COLO668 (cell line): ENCODE results near the gene SEMA5A.

Experiments
- DNase-seq: peaks from one replicate; lab custom pipeline; 2025; ENCODE audit not compliant: unreplicated experiment; lab: John Stamatoyannopoulos, UW

Gene SEMA5A

DNA sequence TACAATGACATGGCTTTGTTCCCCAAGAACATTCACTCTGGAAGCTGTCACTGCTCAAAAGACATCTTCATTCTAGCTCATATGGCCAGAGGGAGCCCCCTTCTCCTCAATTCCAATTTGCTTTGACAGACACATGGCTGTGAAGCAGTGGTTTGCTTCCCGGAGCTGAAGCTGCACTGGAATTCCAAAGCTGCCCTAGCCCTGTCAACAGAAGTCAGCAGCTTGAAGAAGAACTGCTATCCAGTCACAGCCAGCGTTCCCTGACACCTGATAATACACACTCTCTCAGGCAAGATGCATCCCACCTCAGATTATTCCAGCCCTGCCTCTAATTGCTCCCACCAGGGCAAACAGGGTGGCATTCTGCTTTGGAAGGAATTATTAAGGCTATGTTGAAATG lies 93.7 kb downstream of the SEMA5A start:
- no peak for DNase-seq

GRCh38 chr5:9451037-9451436 lies 94.8 kb downstream of the SEMA5A start:
- DNase-seq = no peak

- DNase-seq = no peak
These were observed 98.2 kb downstream of the SEMA5A start for GRCh38 chr5:9447691-9448090.

- no peak for DNase-seq
These were observed 100.0 kb downstream of the SEMA5A start for GRCh38 chr5:9445826-9446388.

DNA sequence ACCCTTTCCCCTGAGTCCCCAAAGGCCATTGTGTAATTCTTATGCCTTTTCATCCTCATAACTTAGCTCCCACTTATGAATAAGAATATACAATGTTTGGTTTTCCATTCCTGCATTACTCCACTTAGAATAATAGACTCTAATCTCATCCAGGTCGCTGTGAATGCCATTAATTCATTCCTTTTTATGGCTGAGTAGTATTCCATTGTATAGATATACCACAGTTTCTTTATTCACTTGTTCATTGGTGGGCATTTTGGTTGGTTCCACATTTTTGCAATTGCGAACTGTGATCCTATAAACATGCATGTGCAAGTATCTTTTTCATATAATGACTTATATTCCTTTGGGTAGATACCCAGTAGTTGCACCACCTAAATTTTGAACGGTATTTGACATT lies 101.5 kb downstream of the SEMA5A start:
- DNase-seq = no peak

DNA sequence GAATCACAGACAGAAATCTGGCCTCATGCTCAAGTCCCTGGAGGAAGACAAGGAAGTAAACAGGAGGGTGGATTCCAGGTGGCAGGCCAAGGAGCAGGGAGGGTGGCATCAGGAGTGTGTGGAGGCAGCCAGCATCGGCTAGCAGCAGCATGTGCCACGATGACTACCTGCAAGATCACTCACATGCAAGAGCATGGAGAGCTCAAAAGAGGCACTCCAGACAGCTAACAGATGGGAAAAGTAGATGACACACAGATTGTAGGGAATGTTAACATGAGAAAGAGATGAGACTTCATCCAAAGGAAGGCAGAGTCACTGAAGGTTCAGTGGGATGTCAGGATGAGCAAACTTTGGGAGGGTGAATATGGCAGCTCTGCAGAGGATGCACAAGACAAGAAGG lies 104.3 kb downstream of the SEMA5A start:
- DNase-seq = no peak

DNA sequence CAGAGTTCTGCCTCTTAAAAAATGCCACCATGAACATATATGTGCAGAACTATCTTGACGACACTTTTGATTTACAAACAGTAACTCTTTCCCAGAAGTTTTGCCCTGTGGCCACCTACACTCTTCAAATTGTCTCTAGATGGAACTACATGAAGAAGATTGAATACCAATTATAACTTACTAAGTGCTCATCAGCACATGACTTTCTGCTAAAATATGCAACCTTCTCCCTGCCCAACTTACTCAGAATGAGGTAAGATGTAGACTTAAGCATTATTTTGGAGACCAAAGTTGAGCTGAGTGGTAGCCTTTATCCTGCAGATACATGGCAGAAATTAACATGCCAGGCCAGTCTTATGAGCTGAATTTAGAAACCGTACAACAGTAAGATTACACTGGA lies 105.4 kb downstream of the SEMA5A start:
- DNase-seq = no peak

DNA sequence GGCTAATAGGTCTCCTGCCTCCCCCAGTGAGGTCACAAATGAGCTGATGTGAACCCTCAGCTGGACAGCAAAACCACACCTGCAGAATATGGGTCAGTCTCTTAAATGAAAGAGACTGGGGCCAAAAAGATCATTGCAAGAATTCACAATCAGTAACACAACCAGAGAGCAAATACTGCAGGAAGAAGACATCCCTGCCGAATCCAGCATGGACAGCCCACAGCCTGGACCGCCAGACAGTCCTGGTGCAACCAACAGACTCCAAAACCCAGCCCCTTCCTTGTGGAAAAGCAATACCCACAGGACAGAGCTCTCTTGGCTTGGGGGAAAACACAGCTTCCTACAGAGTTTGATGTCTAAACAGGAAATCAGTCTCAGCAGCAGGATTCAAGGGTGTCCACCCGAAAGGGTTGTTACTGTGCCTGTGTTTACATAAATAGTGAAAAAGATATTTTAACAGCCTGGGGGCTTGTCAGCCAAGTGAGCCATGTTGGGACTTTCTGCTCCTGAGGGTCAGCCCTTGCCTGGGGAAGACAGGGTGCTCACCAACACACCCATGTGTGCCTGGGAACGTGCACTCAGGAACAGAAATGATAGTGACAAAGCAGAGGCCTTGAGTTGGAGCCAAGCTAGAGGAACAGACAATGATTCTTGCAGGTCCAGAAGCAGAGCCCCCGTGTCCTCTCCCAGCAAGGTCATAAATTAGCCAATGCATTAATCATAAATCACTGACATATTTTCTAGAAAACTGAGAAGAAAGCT lies 106.2 kb downstream of the SEMA5A start:
- no peak for DNase-seq

GRCh38 chr5:9438596-9439354 lies 107.1 kb downstream of the SEMA5A start:
- DNase-seq = no peak

- no peak for DNase-seq
These were observed 108.1 kb downstream of the SEMA5A start for GRCh38 chr5:9437741-9438240.

DNA sequence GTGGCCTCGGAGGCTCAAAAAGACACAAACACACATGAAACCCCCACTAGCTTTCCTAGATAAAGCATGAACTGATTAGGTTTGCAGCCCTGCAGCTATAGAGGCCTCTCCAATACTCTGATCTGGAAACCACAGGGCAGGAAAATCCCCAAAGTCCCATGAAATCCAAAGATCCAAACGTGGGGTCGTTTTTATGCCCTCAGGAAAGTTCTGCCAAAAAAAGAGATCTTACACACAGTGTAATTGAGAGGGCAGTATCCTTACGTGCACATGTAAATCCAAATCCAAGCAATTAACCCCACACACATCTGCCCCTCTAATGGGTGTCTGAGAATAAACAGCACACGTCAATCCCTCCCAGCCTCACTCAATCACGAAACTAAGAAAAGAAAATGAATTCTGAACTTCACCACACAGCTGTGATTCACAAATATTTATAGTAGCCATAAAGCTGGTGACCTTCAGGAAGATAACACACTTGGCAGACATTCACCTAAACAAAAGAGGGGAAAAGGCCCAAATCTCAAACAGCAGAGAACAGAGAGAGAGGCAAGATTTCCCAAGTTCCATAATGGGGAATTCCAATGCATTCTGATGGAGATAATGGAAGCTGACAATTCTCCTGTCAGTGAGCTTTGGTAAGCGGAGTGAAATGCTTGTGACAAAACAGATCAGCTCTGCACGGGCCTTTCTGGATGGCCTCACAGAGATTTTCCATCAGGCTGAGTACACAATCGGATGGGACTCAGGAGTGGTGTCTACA lies 114.2 kb downstream of the SEMA5A start:
- DNase-seq = no peak

DNA sequence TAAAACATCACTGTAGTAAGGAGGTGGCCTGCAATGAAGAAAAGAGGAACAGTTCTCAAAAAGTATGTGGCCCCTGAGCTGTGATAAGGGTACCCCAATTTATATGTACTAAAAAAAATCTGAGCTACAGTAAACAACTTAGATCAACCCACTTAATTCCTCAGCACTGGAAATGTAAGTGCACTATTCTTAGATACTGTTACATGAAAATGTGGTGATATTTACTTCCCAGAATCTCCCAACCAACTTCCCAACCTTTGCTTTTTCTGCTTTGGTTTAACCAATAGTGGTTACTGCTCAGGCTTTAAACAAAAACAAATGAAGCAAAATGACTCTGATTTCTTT lies 114.8 kb downstream of the SEMA5A start:
- DNase-seq = no peak

GRCh38 chr5:9430306-9430705 lies 115.6 kb downstream of the SEMA5A start:
- no peak for DNase-seq

DNA sequence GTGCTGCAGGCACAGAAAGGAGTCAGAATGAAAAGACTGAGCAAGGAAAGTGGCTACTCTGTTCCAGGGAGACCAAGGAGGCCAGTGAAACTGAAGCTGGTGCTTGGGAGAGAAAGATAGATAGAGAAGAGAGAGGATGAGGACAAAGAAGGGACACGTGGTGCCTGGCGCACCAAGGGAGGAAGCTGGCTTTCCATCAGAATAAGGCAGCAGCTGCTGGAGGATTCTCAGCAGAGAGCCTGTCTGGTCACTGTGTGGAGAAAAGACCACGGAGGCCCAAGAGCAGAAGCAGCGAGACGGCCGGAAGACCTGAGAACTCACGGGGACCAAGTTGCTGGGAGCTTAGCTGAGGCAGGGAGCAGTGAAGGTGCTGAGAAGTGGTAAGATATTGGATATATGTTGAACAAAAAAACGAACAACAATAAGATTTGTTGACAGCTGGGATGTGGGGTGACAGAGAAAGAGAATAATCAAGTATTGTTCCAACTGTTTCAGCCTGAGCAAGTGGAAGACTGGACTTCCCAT lies 116.1 kb downstream of the SEMA5A start:
- DNase-seq = no peak

GRCh38 chr5:9428272-9428671 lies 117.6 kb downstream of the SEMA5A start:
- no peak for DNase-seq

- no peak for DNase-seq
These were observed 120.2 kb downstream of the SEMA5A start for GRCh38 chr5:9425710-9426109.

DNA sequence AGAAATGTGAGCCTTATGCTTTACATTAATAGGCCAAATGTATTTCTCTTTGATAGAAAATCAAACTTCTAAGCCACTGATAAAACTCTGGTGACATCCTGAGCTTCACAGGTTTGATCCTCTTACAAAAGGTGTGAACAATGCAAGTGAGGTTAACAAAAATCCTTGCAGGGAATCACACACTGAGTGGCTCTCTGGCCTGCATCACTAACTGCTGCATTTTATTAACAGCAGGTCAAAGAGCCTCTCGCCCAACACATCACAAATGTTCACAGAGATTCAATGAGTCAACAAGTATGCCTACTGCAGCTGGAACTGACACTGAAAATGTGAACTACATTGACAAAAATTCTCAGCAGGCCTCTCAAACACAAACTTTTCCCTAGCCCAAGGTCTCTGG lies 122.3 kb downstream of the SEMA5A start:
- DNase-seq = no peak

DNA sequence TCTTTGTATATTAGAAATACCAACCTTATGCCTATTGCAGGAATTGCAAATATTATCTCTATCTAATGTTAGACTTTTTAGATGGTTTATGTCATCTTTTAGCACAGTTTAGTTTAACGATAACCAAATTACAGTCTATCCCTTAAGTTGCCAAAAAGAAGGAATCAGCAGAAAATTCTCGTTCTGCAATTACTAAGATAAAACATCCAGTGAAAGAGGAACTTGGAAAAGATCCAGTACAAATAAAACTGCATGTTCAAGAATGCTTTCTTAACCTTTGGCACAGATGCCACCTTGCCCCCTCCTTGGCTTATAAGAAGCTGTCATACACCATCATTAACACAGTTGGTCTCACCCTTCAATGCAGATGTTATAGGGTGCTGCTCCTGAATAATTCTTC lies 124.0 kb downstream of the SEMA5A start:
- DNase-seq = no peak

- no peak for DNase-seq
These were observed 126.1 kb downstream of the SEMA5A start for GRCh38 chr5:9419794-9420193.

DNA sequence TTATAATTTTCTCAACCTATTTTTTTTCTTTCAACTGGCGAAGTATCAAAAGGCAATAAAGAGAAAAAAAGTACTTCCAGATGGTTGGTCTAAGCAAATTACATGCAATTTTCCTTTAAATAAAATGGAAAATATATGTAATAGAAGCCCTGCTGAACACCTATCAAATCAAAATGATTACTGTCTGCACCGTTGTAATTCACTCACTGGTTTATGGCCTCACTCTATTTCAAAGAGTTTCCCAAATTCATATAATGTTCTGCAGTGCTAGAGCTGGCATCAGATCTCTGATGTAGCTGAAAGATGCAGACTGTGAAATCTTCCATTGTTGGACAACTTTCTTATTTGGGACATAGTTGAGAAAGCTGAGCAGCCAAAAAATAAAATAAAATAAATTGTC lies 130.3 kb downstream of the SEMA5A start:
- no peak for DNase-seq

- DNase-seq = no peak
These were observed 130.8 kb downstream of the SEMA5A start for GRCh38 chr5:9415091-9415490.
